NCI-H524 (cell line): ENCODE measurements around the gene SNX17.
"Not testable (repeated sequence)": the region's sequence is repeated elsewhere in the genome, so short reads cannot be mapped to it uniquely, and the experiment has no call there.

Source experiments
- DNase-seq, 2 experiments: peaks; one replicate each; lab custom pipeline; 2025; lab: John Stamatoyannopoulos, UW

SNX17 gene, protein sequence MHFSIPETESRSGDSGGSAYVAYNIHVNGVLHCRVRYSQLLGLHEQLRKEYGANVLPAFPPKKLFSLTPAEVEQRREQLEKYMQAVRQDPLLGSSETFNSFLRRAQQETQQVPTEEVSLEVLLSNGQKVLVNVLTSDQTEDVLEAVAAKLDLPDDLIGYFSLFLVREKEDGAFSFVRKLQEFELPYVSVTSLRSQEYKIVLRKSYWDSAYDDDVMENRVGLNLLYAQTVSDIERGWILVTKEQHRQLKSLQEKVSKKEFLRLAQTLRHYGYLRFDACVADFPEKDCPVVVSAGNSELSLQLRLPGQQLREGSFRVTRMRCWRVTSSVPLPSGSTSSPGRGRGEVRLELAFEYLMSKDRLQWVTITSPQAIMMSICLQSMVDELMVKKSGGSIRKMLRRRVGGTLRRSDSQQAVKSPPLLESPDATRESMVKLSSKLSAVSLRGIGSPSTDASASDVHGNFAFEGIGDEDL

DNA sequence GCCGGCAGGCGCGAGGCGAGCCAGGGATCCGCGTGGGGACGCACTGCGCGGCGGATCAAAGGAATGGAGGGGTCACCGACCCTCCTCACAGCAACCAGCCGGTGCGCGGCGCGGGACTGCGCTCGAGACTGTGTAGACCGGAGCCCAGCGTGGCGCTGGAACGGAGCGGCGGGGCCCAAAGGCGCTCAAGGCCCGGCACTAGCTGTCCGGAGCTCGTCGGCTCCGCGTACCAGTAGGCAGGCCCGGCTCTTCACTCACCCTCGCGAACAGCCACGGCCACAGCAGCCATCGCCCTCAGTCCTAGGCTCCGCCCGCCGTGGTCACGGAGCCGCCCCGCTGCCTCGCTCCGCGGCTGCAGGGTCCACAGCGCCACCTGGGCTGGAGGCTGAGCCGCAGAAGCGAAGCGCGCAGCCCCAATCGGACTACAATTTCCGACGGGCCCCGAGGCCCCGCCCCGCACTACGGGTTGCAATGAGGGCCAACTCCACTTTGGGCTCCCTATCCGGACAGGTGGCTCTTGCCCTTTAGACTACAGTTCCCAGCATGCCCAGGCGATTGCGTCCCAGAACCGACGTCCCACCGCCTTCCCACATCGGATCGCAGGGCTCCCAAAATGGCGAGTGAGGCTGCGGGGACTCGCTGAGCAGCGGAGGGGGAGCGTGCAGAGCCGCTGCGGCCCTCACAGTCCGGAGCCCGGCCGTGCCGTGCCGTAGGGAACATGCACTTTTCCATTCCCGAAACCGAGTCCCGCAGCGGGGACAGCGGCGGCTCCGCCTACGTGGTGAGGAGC is at the start of gene SNX17, which contains the start of gene EIF2B4:
TSS of gene SNX17 (plus strand) at position 591 of the 790 bp plus-strand sequence. CDS start at position 719, 128 bp downstream.
TSS of gene EIF2B4 (minus strand) at position 313 of the 790 bp plus-strand sequence. CDS start at position 289, 24 bp downstream.
- peak; percentile 97 to 99 for DNase-seq

DNA sequence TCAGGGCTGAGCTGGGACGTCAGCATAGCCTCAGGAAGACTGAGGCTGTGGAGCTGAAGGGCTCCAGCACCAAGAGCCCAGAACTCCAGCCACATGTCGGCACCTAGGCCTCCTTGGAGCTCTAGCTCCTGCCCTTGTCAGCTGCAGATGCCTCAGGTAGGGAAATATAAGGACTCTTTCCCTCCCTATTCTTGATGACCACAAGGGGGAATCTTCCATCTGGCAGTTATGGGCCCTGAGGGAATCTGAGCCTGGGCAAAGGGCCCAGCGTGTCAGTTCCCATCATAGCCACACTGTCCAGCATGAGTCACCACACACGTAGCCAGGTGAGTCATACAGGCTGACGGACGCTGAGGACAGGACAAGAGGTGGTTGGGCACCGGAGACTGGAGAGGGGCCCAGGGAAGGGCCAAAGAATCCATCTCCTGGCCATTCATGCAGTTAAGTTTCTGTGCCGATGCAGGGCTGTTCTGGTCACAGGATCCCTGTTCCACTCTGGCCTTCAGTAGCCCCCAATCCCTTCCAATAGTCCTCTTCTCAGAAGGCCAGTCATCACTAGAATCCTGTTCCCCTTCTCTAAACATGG is 49.4 kb upstream of the SNX17 start:
- DNase-seq, result peak in 1 of 2 experiments; percentile 52

GRCh38 chr2:27322301-27322765 is 48.1 kb upstream of the SNX17 start:
- DNase-seq, result no peak

GRCh38 chr2:27322766-27323595 is 47.4 kb upstream of the SNX17 start, which contains the start of gene MPV17:
Gene MPV17 (minus strand): TSS chr2:27323097. CDS start chr2:27322517, 580 bp downstream.
- peak; percentile 84 to 90 for DNase-seq

GRCh38 chr2:27323596-27324285 is 46.7 kb upstream of the SNX17 start:
- no peak for DNase-seq

GRCh38 chr2:27324720-27325119 is 45.7 kb upstream of the SNX17 start:
- DNase-seq, result no peak

DNA sequence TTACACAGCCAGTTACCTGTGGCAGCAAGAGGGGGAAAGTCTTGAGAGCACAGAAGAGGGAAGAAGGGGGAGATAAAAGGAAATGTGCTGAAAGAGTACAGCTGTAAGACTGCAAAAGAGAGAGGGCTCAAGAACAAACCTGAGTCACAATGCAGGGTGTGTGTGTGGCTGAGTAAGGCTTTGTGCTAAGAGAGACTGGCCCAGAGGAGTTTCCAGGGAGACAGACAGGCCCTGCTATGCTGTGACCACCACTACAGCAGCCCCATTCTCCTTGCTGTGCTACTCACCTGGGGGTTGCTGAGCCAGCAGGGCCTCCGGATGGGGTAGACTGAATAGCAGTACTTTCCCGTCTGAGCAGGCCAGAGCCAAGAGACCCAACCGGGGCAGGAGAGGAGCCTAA is 35.1 kb upstream of the SNX17 start:
- no peak for DNase-seq

GRCh38 chr2:27336173-27336572 is 34.2 kb upstream of the SNX17 start:
- DNase-seq, result no peak

DNA sequence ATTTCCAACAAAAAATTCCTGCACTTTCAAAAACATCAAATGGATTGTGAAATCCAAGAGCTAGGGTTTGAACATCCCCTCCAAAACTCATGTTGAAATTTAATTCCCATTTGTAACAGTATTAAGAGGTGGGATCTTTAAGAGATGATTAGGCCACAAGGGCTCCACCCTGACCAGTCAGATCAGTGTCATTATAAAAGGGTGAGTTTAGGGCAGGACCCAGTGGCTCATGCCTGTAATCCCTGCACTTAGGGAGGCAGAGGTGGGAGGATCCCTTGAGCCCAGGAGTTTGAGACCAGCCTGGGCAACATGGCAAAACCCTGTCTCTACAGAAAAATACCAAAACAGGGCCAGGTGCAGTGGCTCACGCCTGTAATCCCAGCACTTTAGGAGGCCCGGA is 22.8 kb upstream of the SNX17 start:
- DNase-seq, result peak in 1 of 2 experiments; percentile 31

GRCh38 chr2:27350106-27350693 is 20.2 kb upstream of the SNX17 start:
- no peak for DNase-seq

DNA sequence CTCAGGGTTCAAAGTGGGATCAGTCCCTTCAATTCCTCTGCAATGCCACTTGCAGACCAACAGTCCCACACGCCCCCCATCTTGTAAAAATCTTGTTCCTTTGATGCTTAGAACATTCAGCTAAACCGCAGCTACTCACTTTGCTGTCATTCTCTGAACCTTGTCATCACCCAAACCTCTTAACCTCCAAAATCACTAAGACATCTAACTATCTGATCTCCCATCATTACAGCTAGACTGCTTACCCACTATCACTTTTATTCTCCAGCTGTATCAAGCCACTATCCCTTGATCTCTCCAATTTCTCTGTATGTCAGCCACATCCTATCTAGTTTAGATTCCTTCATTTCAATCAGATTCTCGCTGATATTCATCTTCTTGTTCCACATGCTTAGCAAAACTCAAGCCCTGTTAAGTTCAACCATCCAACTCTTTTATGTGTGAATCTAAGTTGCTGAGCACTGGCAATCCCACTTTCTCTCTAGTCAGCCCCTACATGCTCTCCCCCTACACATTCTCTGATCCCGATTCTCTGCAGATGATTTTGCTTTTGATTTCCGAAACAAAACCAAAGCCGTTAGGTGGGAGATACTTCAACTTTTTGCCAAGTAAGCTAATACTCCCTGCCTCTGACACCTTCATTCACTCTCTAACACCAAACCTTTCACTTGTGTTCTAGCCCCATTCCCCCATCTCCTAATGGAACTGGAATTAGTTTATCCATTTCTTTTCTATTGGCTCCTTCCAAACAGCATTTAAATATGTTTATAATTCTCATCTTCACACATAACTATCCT is 18.4 kb upstream of the SNX17 start:
- no peak for DNase-seq

- not testable (repeated sequence) for DNase-seq
Measured at GRCh38 chr2:27353386-27353761, 17.0 kb upstream of the SNX17 start.

DNA sequence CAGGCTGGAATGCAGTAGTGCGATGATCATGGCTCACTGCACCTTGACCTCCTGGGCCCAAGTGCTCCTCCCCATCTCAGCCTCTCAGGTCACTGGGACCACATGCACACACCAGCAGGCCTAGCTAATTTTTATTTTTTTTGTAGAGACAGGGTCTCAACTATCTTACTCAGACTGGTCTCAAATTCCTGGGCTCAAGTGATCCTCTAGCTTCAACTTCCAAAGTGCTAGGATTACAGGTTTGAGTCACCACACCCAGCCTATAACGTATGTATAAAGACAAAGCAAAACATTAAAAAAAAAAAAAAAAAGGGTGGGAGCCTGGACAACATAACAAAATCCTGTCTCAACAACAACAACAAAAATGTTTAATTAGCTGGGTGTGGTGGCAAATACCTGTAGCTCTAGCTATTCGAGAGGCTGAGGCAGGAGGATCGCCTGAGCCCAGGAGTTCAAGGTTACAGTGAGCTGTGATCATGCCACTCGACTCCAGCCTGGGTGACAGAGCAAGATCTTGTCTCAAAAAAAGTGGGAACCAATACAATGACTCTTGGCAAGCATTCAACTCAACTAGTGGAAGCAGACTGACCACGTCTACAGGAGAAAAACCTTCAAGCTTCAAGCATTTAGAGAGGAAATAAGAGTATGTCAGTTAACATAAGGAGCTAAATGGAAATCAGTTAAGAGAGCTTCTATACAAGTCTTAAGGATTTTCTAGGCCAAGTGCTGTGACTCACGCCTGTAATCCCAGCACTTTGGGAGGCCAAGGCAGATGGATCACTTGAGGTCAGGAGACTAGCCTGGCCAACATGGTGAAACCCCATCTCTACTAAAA is 16.4 kb upstream of the SNX17 start:
- peak in 1 of 2 experiments; percentile 36 for DNase-seq

- DNase-seq, result no peak
Measured at GRCh38 chr2:27354597-27354927, 15.9 kb upstream of the SNX17 start.

- DNase-seq, result peak; percentile 24 to 71
Measured at GRCh38 chr2:27356056-27356381, 14.4 kb upstream of the SNX17 start.

- peak; percentile 99 for DNase-seq
Measured at GRCh38 chr2:27356382-27357181, 13.8 kb upstream of the SNX17 start, which contains the start of gene GTF3C2. Gene GTF3C2 (minus strand): TSS chr2:27356764. CDS start chr2:27343554, 13,210 bp downstream.

GRCh38 chr2:27362678-27363420 is 7.6 kb upstream of the SNX17 start:
- DNase-seq, result no peak
